Activated T-helper 17 cell treated with anti-CD3 and anti-CD28 coated beads, Interleukin-2, amount 50 U/mL, for 72 hours (primary cell): ENCODE data around the gene NUCKS1. TPM values are rescaled to one million over a fixed set of nuclear protein-coding genes. Genes with fewer than 3 reads are reported as not detected.
A peak's percentile ranks its signal among the peaks of the same experiment; 100 is the strongest.

ENCODE experiments used
- ATAC-seq: fragments of 150-1000 bp; cut with Tn5 transposase; replicated peaks from 2 replicates; pipeline ENCODE4 v1.10.0; 2021; ENCODE audit warnings: mild to moderate bottlenecking, moderate library complexity
- H3K27ac Mint-ChIP-seq: one replicate; pipeline ENCODE4 v1.8.0; 2022; ENCODE audit warnings: mixed read lengths
- H3K27me3 Mint-ChIP-seq: one replicate; pipeline ENCODE4 v1.8.0; 2022; ENCODE audit warnings: mixed read lengths
- H3K36me3 Mint-ChIP-seq: one replicate; pipeline ENCODE4 v1.8.0; 2022; ENCODE audit warnings: low read depth, mild to moderate bottlenecking, mixed read lengths
- H3K4me1 Mint-ChIP-seq: one replicate; pipeline ENCODE4 v1.8.0; 2022; ENCODE audit warnings: mixed read lengths
- H3K4me3 Mint-ChIP-seq: one replicate; pipeline ENCODE4 v1.8.0; 2022; ENCODE audit warnings: mild to moderate bottlenecking, mixed read lengths
- H3K9me3 Mint-ChIP-seq: one replicate; pipeline ENCODE4 v1.8.0; 2022; ENCODE audit warnings: mixed read lengths
- total RNA-seq, 2 donors: library from RNA; stranded (reverse); gene quantifications; one replicate each; pipeline ENCODE4 v1.2.3, GENCODE V29; 2022

NUCKS1 gene
- total RNA-seq, 2 donors from 2014 or later: 102 to 110 TPM

- Mint-ChIP-seq H3K36me3 (peaks cover 5% of the 10 kb centered on the region), H3K9me3 (no peaks in the 10 kb centered on the region), H3K27ac (no peak overlapping the region), H3K4me1 (peaks cover 6% of the 10 kb centered on the region), H3K27me3 (no peaks in the 10 kb centered on the region), H3K4me3 (no peak overlapping the region)
- ATAC-seq: no peak
These were observed 6.6 kb upstream of the NUCKS1 start for GRCh38 chr1:205756552-205756951.

DNA sequence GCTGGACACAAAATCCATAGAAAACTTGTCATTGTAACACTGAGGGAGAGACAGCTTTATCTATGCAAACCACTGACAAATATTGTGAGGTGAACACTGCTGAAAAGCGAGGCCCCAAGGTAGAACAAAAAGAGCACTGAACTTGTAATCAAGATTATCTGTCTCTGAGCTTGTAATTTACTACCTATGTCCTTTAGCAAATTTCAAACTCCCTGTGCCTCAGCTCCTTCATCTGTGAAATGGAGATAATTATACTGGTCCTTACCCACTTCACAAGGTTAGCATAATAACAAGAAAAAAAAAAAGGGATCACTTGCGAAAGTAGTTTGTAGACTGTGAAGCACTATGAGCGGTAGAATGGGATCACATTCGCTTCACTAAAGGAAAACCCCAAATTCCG lies 4.9 kb upstream of the NUCKS1 start:
- H3K4me1 Mint-ChIP-seq: peaks cover 13% of the 10 kb centered on the region
- no peaks in the 10 kb centered on the region for H3K9me3 Mint-ChIP-seq
- H3K27me3 Mint-ChIP-seq: no peaks in the 10 kb centered on the region
- no peak overlapping the region for H3K4me3 Mint-ChIP-seq
- no peak for ATAC-seq
- H3K36me3 Mint-ChIP-seq: peaks cover 6% of the 10 kb centered on the region
- no peak overlapping the region for H3K27ac Mint-ChIP-seq

- Mint-ChIP-seq H3K9me3 (no peaks in the 10 kb centered on the region), H3K36me3 (peaks cover 37% of the 10 kb centered on the region), H3K4me1 (peaks cover 19% of the 10 kb centered on the region), H3K27ac (peak overlapping the region; percentile 95), H3K4me3 (peak overlapping the region; percentile 83), H3K27me3 (no peaks in the 10 kb centered on the region)
- ATAC-seq: no peak
These were observed 1.2 kb upstream of the NUCKS1 start for GRCh38 chr1:205751036-205751651.

DNA sequence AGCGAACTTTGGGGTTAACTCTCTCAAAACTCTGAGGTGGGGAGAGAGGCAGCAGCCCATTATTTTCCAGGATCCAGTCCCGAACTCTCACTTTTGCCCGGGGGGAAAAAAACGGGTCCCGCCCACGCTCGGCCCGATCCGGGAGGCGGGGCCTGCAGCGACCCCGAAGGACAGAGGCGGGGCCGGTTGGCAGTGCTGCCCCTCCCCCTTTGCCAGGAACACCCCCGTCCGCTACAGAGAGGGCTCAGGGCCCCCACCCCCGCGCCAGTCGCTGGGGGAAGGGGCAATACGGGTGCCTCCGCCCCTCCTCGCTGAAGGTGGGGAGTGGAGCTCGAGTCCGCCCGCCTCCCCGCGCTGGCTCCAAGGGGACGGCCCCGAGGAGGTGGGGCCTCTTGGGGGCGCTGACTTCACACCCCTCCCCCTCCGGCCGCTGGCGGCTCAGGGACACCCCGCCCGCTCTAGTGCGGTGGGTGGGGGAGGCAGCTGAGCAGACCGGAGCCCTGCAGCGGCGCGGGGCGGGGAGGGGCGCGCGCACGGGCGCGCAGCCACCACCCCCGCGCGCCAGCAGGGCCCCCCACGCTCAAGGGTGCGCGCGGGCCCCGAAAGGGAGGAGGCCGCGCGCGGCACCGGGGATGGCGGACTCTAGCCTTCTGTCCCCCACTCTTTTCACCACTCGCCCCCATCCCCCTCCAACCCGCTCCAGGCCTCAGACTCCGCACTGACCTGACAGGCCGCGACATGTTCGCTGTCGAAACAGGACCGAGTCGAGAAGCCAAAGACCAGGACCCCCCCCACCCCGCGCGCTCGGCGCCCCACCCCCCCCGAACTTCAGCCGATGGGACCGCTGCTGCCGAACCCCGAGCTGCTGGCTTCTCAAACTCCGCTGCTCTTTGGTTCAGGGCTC lies 496 bp downstream of the NUCKS1 start:
- H3K36me3 Mint-ChIP-seq: peaks cover 38% of the 10 kb centered on the region
- H3K27ac Mint-ChIP-seq: peak overlapping the region; percentile 95
- no peaks in the 10 kb centered on the region for H3K27me3 Mint-ChIP-seq
- H3K4me1 Mint-ChIP-seq: peaks cover 19% of the 10 kb centered on the region
- no peaks in the 10 kb centered on the region for H3K9me3 Mint-ChIP-seq
- peak overlapping the region; percentile 83 for H3K4me3 Mint-ChIP-seq
- ATAC-seq: peak; percentile 80

GRCh38 chr1:205748403-205749233 lies 1.4 kb downstream of the NUCKS1 start:
- peaks cover 38% of the 10 kb centered on the region for H3K36me3 Mint-ChIP-seq
- peak; percentile 39 for ATAC-seq
- peaks cover 23% of the 10 kb centered on the region for H3K4me1 Mint-ChIP-seq
- H3K9me3 Mint-ChIP-seq: no peaks in the 10 kb centered on the region
- H3K4me3 Mint-ChIP-seq: peak overlapping the region; percentile 83
- H3K27me3 Mint-ChIP-seq: no peaks in the 10 kb centered on the region
- H3K27ac Mint-ChIP-seq: peak overlapping the region; percentile 90

DNA sequence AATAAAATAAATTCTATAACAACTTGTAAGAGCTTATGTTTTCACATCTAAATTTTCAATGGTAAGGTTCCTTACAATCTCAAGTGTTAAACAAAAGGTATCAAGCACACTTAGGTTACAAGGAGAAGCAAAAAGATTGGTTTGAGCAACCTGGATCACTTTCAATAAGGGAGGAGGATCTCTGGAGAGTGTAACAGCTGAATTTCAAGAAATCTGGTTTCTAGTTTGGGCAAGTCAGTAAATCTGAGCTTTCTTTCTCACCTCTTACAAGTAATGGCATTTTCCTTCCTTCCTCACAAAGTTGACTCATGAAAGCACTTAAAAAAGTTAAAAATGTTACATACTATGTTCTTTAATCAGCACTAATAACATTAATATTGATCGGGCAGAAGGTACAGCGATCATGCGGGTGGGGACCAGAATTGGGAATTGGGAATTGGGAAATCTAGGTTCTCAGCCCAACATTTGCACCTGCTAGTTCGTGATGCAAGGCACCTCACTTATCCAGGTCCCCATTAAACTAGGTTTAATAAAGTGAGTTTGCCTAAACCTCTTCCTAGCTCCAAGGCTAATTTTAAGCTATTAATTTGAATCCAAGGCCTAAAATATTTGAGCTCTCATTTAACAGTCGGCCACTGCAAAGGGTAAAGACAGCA lies 3.1 kb downstream of the NUCKS1 start:
- H3K36me3 Mint-ChIP-seq: peaks cover 41% of the 10 kb centered on the region
- H3K27me3 Mint-ChIP-seq: no peaks in the 10 kb centered on the region
- H3K9me3 Mint-ChIP-seq: no peaks in the 10 kb centered on the region
- no peak for ATAC-seq
- peak overlapping the region; percentile 83 for H3K4me3 Mint-ChIP-seq
- peak overlapping the region; percentile 46 for H3K27ac Mint-ChIP-seq
- peaks cover 23% of the 10 kb centered on the region for H3K4me1 Mint-ChIP-seq

- Mint-ChIP-seq H3K4me3 (no peak overlapping the region), H3K4me1 (peaks cover 15% of the 10 kb centered on the region), H3K27ac (no peak overlapping the region), H3K27me3 (no peaks in the 10 kb centered on the region), H3K9me3 (no peaks in the 10 kb centered on the region), H3K36me3 (peaks cover 47% of the 10 kb centered on the region)
- no peak for ATAC-seq
These were observed 5.6 kb downstream of the NUCKS1 start for GRCh38 chr1:205744403-205744802.

GRCh38 chr1:205743977-205744376 lies 6.0 kb downstream of the NUCKS1 start:
- H3K36me3 Mint-ChIP-seq: peaks cover 50% of the 10 kb centered on the region
- no peak for ATAC-seq
- no peaks in the 10 kb centered on the region for H3K27me3 Mint-ChIP-seq

GRCh38 chr1:205741681-205742080 lies 8.3 kb downstream of the NUCKS1 start:
- H3K27me3 Mint-ChIP-seq: no peaks in the 10 kb centered on the region
- H3K27ac Mint-ChIP-seq: peak overlapping the region; percentile 8
- no peaks in the 10 kb centered on the region for H3K9me3 Mint-ChIP-seq
- ATAC-seq: no peak
- no peak overlapping the region for H3K4me3 Mint-ChIP-seq
- peaks cover 38% of the 10 kb centered on the region for H3K36me3 Mint-ChIP-seq
- H3K4me1 Mint-ChIP-seq: peaks cover 16% of the 10 kb centered on the region

More at GRCh38 chr1:205743977-205744376, 6.0 kb downstream of the NUCKS1 start:
- Mint-ChIP-seq H3K4me1 (peaks cover 15% of the 10 kb centered on the region), H3K4me3 (no peak overlapping the region), H3K9me3 (no peaks in the 10 kb centered on the region), H3K27ac (no peak overlapping the region)

GRCh38 chr1:205739348-205740160 lies 10.4 kb downstream of the NUCKS1 start:
- no peak for ATAC-seq
- Mint-ChIP-seq H3K4me3 (no peak overlapping the region), H3K27ac (no peak overlapping the region), H3K9me3 (no peaks in the 10 kb centered on the region), H3K36me3 (peaks cover 38% of the 10 kb centered on the region), H3K27me3 (no peaks in the 10 kb centered on the region), H3K4me1 (peaks cover 10% of the 10 kb centered on the region)

DNA sequence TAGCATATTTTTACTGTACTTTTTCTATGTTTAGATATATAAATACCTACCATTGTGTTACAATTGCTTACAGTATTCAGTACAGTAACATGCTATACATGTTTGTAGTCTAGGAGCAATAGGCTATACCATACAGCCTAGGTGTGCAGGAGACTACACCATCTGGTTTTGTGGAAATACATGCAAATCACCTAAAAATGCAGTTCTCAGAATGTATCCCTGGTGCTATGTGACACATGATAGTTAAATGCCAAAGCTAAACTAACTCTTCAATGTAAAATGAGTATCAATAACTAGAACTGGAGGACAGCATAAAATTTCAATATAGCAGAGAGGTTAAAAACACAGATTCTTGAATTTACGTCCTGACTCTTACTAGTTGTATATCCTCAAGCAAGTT lies 14.8 kb downstream of the NUCKS1 start:
- Mint-ChIP-seq H3K27me3 (no peaks in the 10 kb centered on the region), H3K36me3 (peaks cover 50% of the 10 kb centered on the region), H3K4me1 (peaks cover 16% of the 10 kb centered on the region), H3K27ac (no peak overlapping the region), H3K9me3 (no peaks in the 10 kb centered on the region), H3K4me3 (no peak overlapping the region)
- peak; percentile 88 for ATAC-seq

- no peaks in the 10 kb centered on the region for H3K9me3 Mint-ChIP-seq
- ATAC-seq: no peak
- no peak overlapping the region for H3K4me3 Mint-ChIP-seq
- H3K36me3 Mint-ChIP-seq: peaks cover 51% of the 10 kb centered on the region
- no peaks in the 10 kb centered on the region for H3K27me3 Mint-ChIP-seq
- no peak overlapping the region for H3K27ac Mint-ChIP-seq
- peaks cover 16% of the 10 kb centered on the region for H3K4me1 Mint-ChIP-seq
These were observed 16.4 kb downstream of the NUCKS1 start for GRCh38 chr1:205733438-205734175.
